Right lung (tissue), 10 donors: ENCODE data around the gene ADGRG7. TPM values are rescaled to one million over a fixed set of nuclear protein-coding genes. Genes with fewer than 3 reads are reported as not detected.
"Not testable (repeated sequence)": the region's sequence is repeated elsewhere in the genome, so short reads cannot be mapped to it uniquely, and the experiment has no call there.

Experiments
- DNase-seq, 2 donors: peaks; one replicate each; pipeline ENCODE4 v3.0.0-alpha.2; 2013
- long read RNA-seq, 8 donors: transcript quantifications; one replicate each; lab custom pipeline, GENCODE V29; 2026
- polyA plus RNA-seq, 5 donors: library from polyadenylated mRNA; unstranded; fragments of 120-200 nt; gene quantifications; one replicate each; pipeline versions ENCODE4 v1.2.1 to v1.2.3, GENCODE V29; 2013; ENCODE audit warnings: inconsistent platforms in 1 of 5, low replicate concordance in 1 of 5; ENCODE audit not compliant: insufficient read length in 5 of 5, insufficient read depth in 1 of 5

The ADGRG7 gene
- polyA plus RNA-seq, result not detected
- long read RNA-seq, donor 1, result 0 reads
- long read RNA-seq, donor 2, result 0 reads
- long read RNA-seq, donor 3, result 0 reads
- long read RNA-seq, donor 4, result 0 reads
- long read RNA-seq, donor 5, result 0 reads
- long read RNA-seq, donor 6, result 0 reads
- long read RNA-seq, donor 7, result 0 reads
- long read RNA-seq, donor 8, result 0 reads

GRCh38 chr3:100609305-100609704, at the start of gene ADGRG7:
TSS of gene ADGRG7 (plus strand) at chr3:100609601. CDS start at chr3:100609857, 256 bp downstream.
- no peak for DNase-seq

- DNase-seq, result no peak
These were observed 49.0 kb upstream of the ADGRG7 start for GRCh38 chr3:100560426-100560825.

GRCh38 chr3:100561459-100562158, 47.8 kb upstream of the ADGRG7 start:
- DNase-seq, result peak; percentile 18 to 38

GRCh38 chr3:100562224-100562857, 47.1 kb upstream of the ADGRG7 start:
- no peak for DNase-seq

GRCh38 chr3:100563228-100563627, 46.2 kb upstream of the ADGRG7 start:
- no peak for DNase-seq

- DNase-seq, result no peak
These were observed 45.7 kb upstream of the ADGRG7 start for GRCh38 chr3:100563652-100564211.

GRCh38 chr3:100570811-100571210, 38.6 kb upstream of the ADGRG7 start:
- DNase-seq, result no peak

GRCh38 chr3:100574536-100574935, 34.9 kb upstream of the ADGRG7 start:
- DNase-seq, result no peak

- DNase-seq, result no peak
These were observed 33.7 kb upstream of the ADGRG7 start for GRCh38 chr3:100575704-100576103.

GRCh38 chr3:100577382-100578008, 31.9 kb upstream of the ADGRG7 start:
- no peak for DNase-seq

GRCh38 chr3:100578646-100579045, 30.8 kb upstream of the ADGRG7 start:
- no peak for DNase-seq

GRCh38 chr3:100580147-100580546, 29.3 kb upstream of the ADGRG7 start:
- DNase-seq, result no peak

GRCh38 chr3:100581650-100582049, 27.8 kb upstream of the ADGRG7 start:
- DNase-seq, result no peak

- DNase-seq, result not testable (repeated sequence)
These were observed 27.2 kb upstream of the ADGRG7 start for GRCh38 chr3:100582157-100582556.

- DNase-seq, result no peak
These were observed 25.2 kb upstream of the ADGRG7 start for GRCh38 chr3:100584101-100584660.

GRCh38 chr3:100586832-100587231, 22.6 kb upstream of the ADGRG7 start:
- DNase-seq, result no peak

GRCh38 chr3:100588251-100588650, 21.1 kb upstream of the ADGRG7 start:
- no peak for DNase-seq

- peak; percentile 48 to 77 for DNase-seq
These were observed 19.1 kb upstream of the ADGRG7 start for GRCh38 chr3:100590114-100590839.

GRCh38 chr3:100590840-100591147, 18.6 kb upstream of the ADGRG7 start:
- no peak for DNase-seq

- no peak for DNase-seq
These were observed 18.0 kb upstream of the ADGRG7 start for GRCh38 chr3:100591411-100591810.
